ENCODE results near the gene SRRM5. TPM values are rescaled to one million over a fixed set of nuclear protein-coding genes. Genes with fewer than 3 reads are reported as not detected.

The SRRM5 gene
- polyA plus RNA-seq, 1 of the 3 experiments (the other 2 are of a cell fraction), result 0.15 TPM

DNA sequence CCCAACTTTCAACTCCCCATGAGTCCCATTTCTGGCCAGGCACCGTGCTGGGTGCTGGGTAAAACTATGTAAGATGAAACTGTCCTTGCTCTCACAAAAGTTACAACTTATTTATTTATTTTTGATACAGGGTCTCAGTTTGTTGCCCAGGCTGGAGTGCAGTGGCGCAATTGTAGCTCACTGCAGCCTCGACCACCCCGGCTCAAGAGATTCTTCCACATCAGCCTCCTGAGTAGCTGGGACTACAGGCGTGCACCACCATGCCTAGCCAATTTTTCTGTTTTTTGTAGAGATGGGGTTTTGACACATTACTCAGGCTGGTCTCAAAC, 40.6 kb downstream of the SRRM5 start:
- Histone ChIP-seq H3K9ac (no peak overlapping the region), H2AFZ (ENCODE audit: low read depth) (0 out of 2 replicates have a peak overlapping the region, but pooled peaks have one; percentile 63), H3K9me3 (no peaks in the 10 kb centered on the region), H3K79me2 (ENCODE audit: insufficient read depth) (0 out of 2 replicates have a peak, but pooled peaks cover 6% of the 10 kb centered on the region), H3K36me3 (replicated peaks in 1 of 2; ENCODE audit: control insufficient read depth in 1 of 2, insufficient read depth in 2 of 2, low read length in 1 of 2) (peaks cover 3 to 59% of the 10 kb centered on the region in 2 experiments), H3F3A (replicated peaks; ENCODE audit: insufficient read depth) (peaks cover 19% of the 10 kb centered on the region), H3K9me2 (no peaks in the 10 kb centered on the region), H3K4me2 (no peak overlapping the region), H3K4me3 (ENCODE audit: low read depth in 2 of 2, low read length in 1 of 2) (no peak overlapping the region; a peak in 1 of 4 replicates), H3K4me1 (ENCODE audit: control insufficient read depth in 1 of 2, insufficient read depth in 2 of 2, low read depth in 1 of 2, low read length in 1 of 2) (no peaks in the 10 kb centered on the region), H4K20me1 (ENCODE audit: insufficient read depth) (no peaks in the 10 kb centered on the region), H3K27ac (ENCODE audit: low read depth in 2 of 2, low read length in 1 of 2) (no peak overlapping the region), H3K27me3 (ENCODE audit: insufficient read depth) (no peaks in the 10 kb centered on the region)
- ChIA-PET POLR2A (no interaction called here), CTCF (interaction anchor here (0.9 to 2.5 kb wide), 14 partner anchors 9 to 206 kb away, joined by 3 to 15 read pairs (median 5); no protein-coding TSS in a partner anchor)
- DNase-seq, result no peak
- TF ChIP-seq, protein P1, sequence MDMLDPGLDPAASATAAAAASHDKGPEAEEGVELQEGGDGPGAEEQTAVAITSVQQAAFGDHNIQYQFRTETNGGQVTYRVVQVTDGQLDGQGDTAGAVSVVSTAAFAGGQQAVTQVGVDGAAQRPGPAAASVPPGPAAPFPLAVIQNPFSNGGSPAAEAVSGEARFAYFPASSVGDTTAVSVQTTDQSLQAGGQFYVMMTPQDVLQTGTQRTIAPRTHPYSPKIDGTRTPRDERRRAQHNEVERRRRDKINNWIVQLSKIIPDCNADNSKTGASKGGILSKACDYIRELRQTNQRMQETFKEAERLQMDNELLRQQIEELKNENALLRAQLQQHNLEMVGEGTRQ (IDR thresholded peaks at IDR 0.05; ENCODE audit: borderline replicate concordance, low read depth, low read length), result no peak
- TF ChIP-seq TCF12 (IDR thresholded peaks at IDR 0.05), result no peak
- TF ChIP-seq, protein P2, sequence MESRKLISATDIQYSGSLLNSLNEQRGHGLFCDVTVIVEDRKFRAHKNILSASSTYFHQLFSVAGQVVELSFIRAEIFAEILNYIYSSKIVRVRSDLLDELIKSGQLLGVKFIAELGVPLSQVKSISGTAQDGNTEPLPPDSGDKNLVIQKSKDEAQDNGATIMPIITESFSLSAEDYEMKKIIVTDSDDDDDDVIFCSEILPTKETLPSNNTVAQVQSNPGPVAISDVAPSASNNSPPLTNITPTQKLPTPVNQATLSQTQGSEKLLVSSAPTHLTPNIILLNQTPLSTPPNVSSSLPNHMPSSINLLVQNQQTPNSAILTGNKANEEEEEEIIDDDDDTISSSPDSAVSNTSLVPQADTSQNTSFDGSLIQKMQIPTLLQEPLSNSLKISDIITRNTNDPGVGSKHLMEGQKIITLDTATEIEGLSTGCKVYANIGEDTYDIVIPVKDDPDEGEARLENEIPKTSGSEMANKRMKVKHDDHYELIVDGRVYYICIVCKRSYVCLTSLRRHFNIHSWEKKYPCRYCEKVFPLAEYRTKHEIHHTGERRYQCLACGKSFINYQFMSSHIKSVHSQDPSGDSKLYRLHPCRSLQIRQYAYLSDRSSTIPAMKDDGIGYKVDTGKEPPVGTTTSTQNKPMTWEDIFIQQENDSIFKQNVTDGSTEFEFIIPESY (IDR thresholded peaks at IDR 0.05; ENCODE audit: borderline replicate concordance, low read depth), result no peak
- no peak for TF ChIP-seq EP300 (IDR thresholded peaks at IDR 0.05; ENCODE audit: borderline replicate concordance in 1 of 2, low read depth in 1 of 2, low read length in 1 of 2)
- TF ChIP-seq, protein P3, sequence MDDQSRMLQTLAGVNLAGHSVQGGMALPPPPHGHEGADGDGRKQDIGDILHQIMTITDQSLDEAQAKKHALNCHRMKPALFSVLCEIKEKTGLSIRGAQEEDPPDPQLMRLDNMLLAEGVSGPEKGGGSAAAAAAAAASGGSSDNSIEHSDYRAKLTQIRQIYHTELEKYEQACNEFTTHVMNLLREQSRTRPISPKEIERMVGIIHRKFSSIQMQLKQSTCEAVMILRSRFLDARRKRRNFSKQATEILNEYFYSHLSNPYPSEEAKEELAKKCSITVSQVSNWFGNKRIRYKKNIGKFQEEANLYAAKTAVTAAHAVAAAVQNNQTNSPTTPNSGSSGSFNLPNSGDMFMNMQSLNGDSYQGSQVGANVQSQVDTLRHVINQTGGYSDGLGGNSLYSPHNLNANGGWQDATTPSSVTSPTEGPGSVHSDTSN (IDR thresholded peaks at IDR 0.05), result no peak
- TF ChIP-seq NFIC (IDR thresholded peaks at IDR 0.05; ENCODE audit: borderline replicate concordance), result no peak
- no peak for TF ChIP-seq FOSL2 (IDR thresholded peaks at IDR 0.05; ENCODE audit: borderline replicate concordance, low read depth)
- no peak for TF ChIP-seq MXI1 (IDR thresholded peaks at IDR 0.05; ENCODE audit: low read depth, low read length)
- TF ChIP-seq, protein P4, sequence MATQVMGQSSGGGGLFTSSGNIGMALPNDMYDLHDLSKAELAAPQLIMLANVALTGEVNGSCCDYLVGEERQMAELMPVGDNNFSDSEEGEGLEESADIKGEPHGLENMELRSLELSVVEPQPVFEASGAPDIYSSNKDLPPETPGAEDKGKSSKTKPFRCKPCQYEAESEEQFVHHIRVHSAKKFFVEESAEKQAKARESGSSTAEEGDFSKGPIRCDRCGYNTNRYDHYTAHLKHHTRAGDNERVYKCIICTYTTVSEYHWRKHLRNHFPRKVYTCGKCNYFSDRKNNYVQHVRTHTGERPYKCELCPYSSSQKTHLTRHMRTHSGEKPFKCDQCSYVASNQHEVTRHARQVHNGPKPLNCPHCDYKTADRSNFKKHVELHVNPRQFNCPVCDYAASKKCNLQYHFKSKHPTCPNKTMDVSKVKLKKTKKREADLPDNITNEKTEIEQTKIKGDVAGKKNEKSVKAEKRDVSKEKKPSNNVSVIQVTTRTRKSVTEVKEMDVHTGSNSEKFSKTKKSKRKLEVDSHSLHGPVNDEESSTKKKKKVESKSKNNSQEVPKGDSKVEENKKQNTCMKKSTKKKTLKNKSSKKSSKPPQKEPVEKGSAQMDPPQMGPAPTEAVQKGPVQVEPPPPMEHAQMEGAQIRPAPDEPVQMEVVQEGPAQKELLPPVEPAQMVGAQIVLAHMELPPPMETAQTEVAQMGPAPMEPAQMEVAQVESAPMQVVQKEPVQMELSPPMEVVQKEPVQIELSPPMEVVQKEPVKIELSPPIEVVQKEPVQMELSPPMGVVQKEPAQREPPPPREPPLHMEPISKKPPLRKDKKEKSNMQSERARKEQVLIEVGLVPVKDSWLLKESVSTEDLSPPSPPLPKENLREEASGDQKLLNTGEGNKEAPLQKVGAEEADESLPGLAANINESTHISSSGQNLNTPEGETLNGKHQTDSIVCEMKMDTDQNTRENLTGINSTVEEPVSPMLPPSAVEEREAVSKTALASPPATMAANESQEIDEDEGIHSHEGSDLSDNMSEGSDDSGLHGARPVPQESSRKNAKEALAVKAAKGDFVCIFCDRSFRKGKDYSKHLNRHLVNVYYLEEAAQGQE (IDR thresholded peaks at IDR 0.05; ENCODE audit: low read depth, low read length), result no peak
- TF ChIP-seq MEF2A (IDR thresholded peaks at IDR 0.05; ENCODE audit: borderline replicate concordance, low read depth), result no peak
- TF ChIP-seq SMC3 (IDR thresholded peaks at IDR 0.05; ENCODE audit: low read depth, low read length), result no peak
- TF ChIP-seq YY1 (IDR thresholded peaks at IDR 0.05; ENCODE audit: low read depth), result no peak
- no peak for TF ChIP-seq EZH2phosphoT487 (IDR thresholded peaks at IDR 0.05; ENCODE audit: borderline replicate concordance, low read depth)
- 77% methylated on average over 5 of the region's 5 CpGs for WGBS (ENCODE audit: low lambda C conversion rate)
